Bronchial epithelial cell (primary cell): ENCODE measurements around the gene CEP104. TPM values are rescaled to one million over a fixed set of nuclear protein-coding genes. Genes with fewer than 3 reads are reported as not detected.

Experiments used
- DNase-seq: peaks from one replicate; pipeline ENCODE4 v3.0.0-alpha.2; 2010; ENCODE audit warnings: low read depth
- FAIRE-seq: peaks from 2 replicates; lab custom pipeline; 2011; peaks lifted over from hg19 to GRCh38; lab: Jason Lieb, UNC
- H3K27me3 ChIP-seq: 2 replicates; pipeline ENCODE4 v1.5.1; 2011; ENCODE audit warnings: low read length; ENCODE audit not compliant: control insufficient read depth, insufficient read depth
- H3K36me3 ChIP-seq: 2 replicates; pipeline ENCODE4 v1.5.1; 2011; ENCODE audit warnings: low read length; ENCODE audit not compliant: control insufficient read depth, insufficient read depth
- H3K4me3 ChIP-seq: 2 replicates; pipeline ENCODE4 v1.5.1; 2011; ENCODE audit warnings: mild to moderate bottlenecking, low read depth, low read length, control low read depth
- CTCF ChIP-seq: IDR thresholded peaks from 2 replicates; pipeline ENCODE4 v1.5.1; 2011; ENCODE audit warnings: mild to moderate bottlenecking, moderate library complexity, low read length, control low read depth, inconsistent platforms; ENCODE audit not compliant: insufficient read depth, severe bottlenecking
- total RNA-seq: library from RNA; depleted of rRNA; stranded (reverse); fragments of >200 nt; gene quantifications from 2 replicates; pipeline ENCODE4 v1.2.1, GENCODE V29; 2014

CEP104 gene
- total RNA-seq, 1 donor from 2014 or later: 15.3 TPM

GRCh38 chr1:3817821-3818597, 39.0 kb downstream of the CEP104 start:
- H3K4me3 ChIP-seq: no peak overlapping the region
- H3K36me3 ChIP-seq: peaks cover 19% of the 10 kb centered on the region
- TF ChIP-seq CTCF: no peak
- DNase-seq (no peak), FAIRE-seq (no peak)
- H3K27me3 ChIP-seq: no peaks in the 10 kb centered on the region

GRCh38 chr1:3817138-3817740, 39.8 kb downstream of the CEP104 start:
- no peak for FAIRE-seq
- Histone ChIP-seq H3K27me3 (no peaks in the 10 kb centered on the region), H3K36me3 (peaks cover 13% of the 10 kb centered on the region), H3K4me3 (no peak overlapping the region)
- no peak for DNase-seq
- no peak for TF ChIP-seq CTCF

GRCh38 chr1:3816331-3817137, 40.5 kb downstream of the CEP104 start:
- TF ChIP-seq CTCF: no peak
- Histone ChIP-seq H3K4me3 (no peak overlapping the region), H3K27me3 (no peaks in the 10 kb centered on the region), H3K36me3 (peaks cover 12% of the 10 kb centered on the region)
- FAIRE-seq (no peak), DNase-seq (no peak)

- no peak for TF ChIP-seq CTCF
- H3K27me3 ChIP-seq: no peaks in the 10 kb centered on the region
- DNase-seq (no peak), FAIRE-seq (peak; percentile 18)
- H3K36me3 ChIP-seq: peaks cover 12% of the 10 kb centered on the region
- no peak overlapping the region for H3K4me3 ChIP-seq
These were observed 42.0 kb downstream of the CEP104 start for GRCh38 chr1:3814771-3815561.

GRCh38 chr1:3814065-3814464, 42.9 kb downstream of the CEP104 start:
- Histone ChIP-seq H3K36me3 (peaks cover 10% of the 10 kb centered on the region), H3K4me3 (no peak overlapping the region), H3K27me3 (no peaks in the 10 kb centered on the region)
- TF ChIP-seq CTCF: no peak
- FAIRE-seq: no peak
- no peak for DNase-seq
